Measurements from ENCODE around the gene POLR3A. TPM values are rescaled to one million over a fixed set of nuclear protein-coding genes. Genes with fewer than 3 reads are reported as not detected.

Gene POLR3A
- total RNA-seq, 1 experiment from 2014 or later: 14.9 TPM

- no peaks in the 10 kb centered on the region for H3K36me3 ChIP-seq (ENCODE audit: low read depth)
- peaks cover 57% of the 10 kb centered on the region for H3K4me1 ChIP-seq (replicated peaks; ENCODE audit: insufficient read depth)
- H2AFZ ChIP-seq: no peak overlapping the region
- H3K9me2 ChIP-seq (ENCODE audit: insufficient read depth): no peaks in the 10 kb centered on the region
- H3K9me3 ChIP-seq (ENCODE audit: insufficient read depth, low read depth): no peaks in the 10 kb centered on the region
- peak overlapping the region; percentile 16; the same call in 1 of the 2 replicates for H3K27ac ChIP-seq
- peaks cover 83% of the 10 kb centered on the region for H3K79me2 ChIP-seq (ENCODE audit: low read depth)
- BruUV-seq (replicated peaks): no TSS peak
- TF ChIP-seq EZH2 (IDR thresholded peaks at IDR 0.05; ENCODE audit: low read depth): no peak
- no peak for TF ChIP-seq CTCF (conservative IDR thresholded peaks at IDR 0.05)
- H4K20me1 ChIP-seq (ENCODE audit: insufficient read depth): peaks cover 20% of the 10 kb centered on the region
- peak overlapping the region; percentile 26 for H3K4me2 ChIP-seq
- H3K27me3 ChIP-seq (ENCODE audit: insufficient read depth, low read depth): no peaks in the 10 kb centered on the region
- DNase-seq: peak in 1 of 2 experiments; percentile 63
- ChIA-PET POLR2A (ENCODE audit: unreplicated experiment) (no interaction called here), CTCF (no interaction called here)
- H3F3A ChIP-seq (ENCODE audit: insufficient read depth, low read depth): peaks cover 23% of the 10 kb centered on the region
- intact Hi-C loops (cut with micrococcal nuclease; ENCODE audit: unreplicated experiment): no loop called here
- no peak overlapping the region for H3K4me3 ChIP-seq
These were observed 106.6 kb downstream of the POLR3A start for GRCh38 chr10:77922566-77923179.

GRCh38 chr10:77922055-77922454, 107.3 kb downstream of the POLR3A start:
- Histone ChIP-seq H3K4me2 (peak overlapping the region; percentile 26), H3K9me2 (ENCODE audit: insufficient read depth) (no peaks in the 10 kb centered on the region), H3K79me2 (ENCODE audit: low read depth) (peaks cover 89% of the 10 kb centered on the region), H2AFZ (no peak overlapping the region), H3K27me3 (ENCODE audit: insufficient read depth, low read depth) (no peaks in the 10 kb centered on the region), H3K36me3 (ENCODE audit: low read depth) (no peaks in the 10 kb centered on the region), H4K20me1 (ENCODE audit: insufficient read depth) (peaks cover 20% of the 10 kb centered on the region), H3K4me3 (no peak overlapping the region), H3F3A (ENCODE audit: insufficient read depth, low read depth) (peaks cover 16% of the 10 kb centered on the region; the same call in 1 of the 2 replicates), H3K9me3 (ENCODE audit: insufficient read depth, low read depth) (no peaks in the 10 kb centered on the region), H3K4me1 (replicated peaks; ENCODE audit: insufficient read depth) (peaks cover 57% of the 10 kb centered on the region), H3K27ac (peak overlapping the region; percentile 16; the same call in 1 of the 2 replicates)
- POLR2A ChIA-PET (ENCODE audit: unreplicated experiment): no interaction called here
- intact Hi-C loops (cut with micrococcal nuclease; ENCODE audit: unreplicated experiment): no loop called here
- BruUV-seq (replicated peaks): no TSS peak
- TF ChIP-seq CTCF (conservative IDR thresholded peaks at IDR 0.05): no peak
- no peak for TF ChIP-seq EZH2 (IDR thresholded peaks at IDR 0.05; ENCODE audit: low read depth)
- CTCF ChIA-PET: no interaction called here
- no peak for DNase-seq

GRCh38 chr10:77921395-77921794, 107.9 kb downstream of the POLR3A start:
- no peak overlapping the region for H3K27ac ChIP-seq
- ChIA-PET CTCF (interaction anchor here (0.6 to 0.8 kb wide), 2 partner anchors 30 to 74 kb away, joined by 3 to 4 read pairs; no protein-coding TSS in a partner anchor), POLR2A (ENCODE audit: unreplicated experiment) (interaction anchor here (0.7 kb wide), 1 partner anchor 10 kb away, joined by 4 read pairs; no protein-coding TSS in a partner anchor)
- intact Hi-C loops (cut with micrococcal nuclease; ENCODE audit: unreplicated experiment): no loop called here
- peaks cover 16% of the 10 kb centered on the region; the same call in 1 of the 2 replicates for H3F3A ChIP-seq (ENCODE audit: insufficient read depth, low read depth)
- TF ChIP-seq EZH2 (IDR thresholded peaks at IDR 0.05; ENCODE audit: low read depth): no peak
- H3K4me3 ChIP-seq: no peak overlapping the region
- no peak overlapping the region for H2AFZ ChIP-seq
- H3K27me3 ChIP-seq (ENCODE audit: insufficient read depth, low read depth): no peaks in the 10 kb centered on the region
- no peaks in the 10 kb centered on the region for H3K9me3 ChIP-seq (ENCODE audit: insufficient read depth, low read depth)
- peaks cover 57% of the 10 kb centered on the region for H3K4me1 ChIP-seq (replicated peaks; ENCODE audit: insufficient read depth)
- peaks cover 20% of the 10 kb centered on the region for H4K20me1 ChIP-seq (ENCODE audit: insufficient read depth)
- no TSS peak for BruUV-seq (replicated peaks)
- no peaks in the 10 kb centered on the region for H3K36me3 ChIP-seq (ENCODE audit: low read depth)
- no peak overlapping the region for H3K4me2 ChIP-seq
- no peak for DNase-seq
- H3K79me2 ChIP-seq (ENCODE audit: low read depth): peaks cover 94% of the 10 kb centered on the region
- H3K9me2 ChIP-seq (ENCODE audit: insufficient read depth): no peaks in the 10 kb centered on the region
